Keratinocyte (primary cell): ENCODE data around the gene PDE9A. TPM values are rescaled to one million over a fixed set of nuclear protein-coding genes. Genes with fewer than 3 reads are reported as not detected.

Experiments used
- DNase-seq: peaks from one replicate; pipeline ENCODE4 v3.0.0-alpha.2; 2011; ENCODE audit warnings: low read depth, missing footprints, low spot score
- FAIRE-seq: peaks from 2 replicates; lab custom pipeline; 2011; peaks lifted over from hg19 to GRCh38; lab: Jason Lieb, UNC
- H2AFZ ChIP-seq: 2 replicates; pipeline ENCODE4 v1.6.0; 2012; ENCODE audit warnings: low read length, control low read depth, inconsistent platforms; ENCODE audit not compliant: control insufficient read depth
- H3K27ac ChIP-seq: 2 replicates; pipeline ENCODE4 v1.5.1; 2011; ENCODE audit warnings: low read length; ENCODE audit not compliant: control insufficient read depth, insufficient read depth
- H3K27me3 ChIP-seq: 3 replicates; pipeline ENCODE4 v1.6.0; 2011; ENCODE audit warnings: low read length; ENCODE audit not compliant: control insufficient read depth, insufficient read depth; ENCODE audit errors: extremely low read depth
- H3K36me3 ChIP-seq, 2 experiments: 2 replicates in 1 of 2; 3 replicates in 1 of 2; pipeline ENCODE4 v1.5.1; 2011; ENCODE audit warnings: low read length in 2 of 2, mild to moderate bottlenecking in 1 of 2; ENCODE audit not compliant: control insufficient read depth in 2 of 2, insufficient read depth in 2 of 2; ENCODE audit errors: extremely low read depth in 1 of 2
- H3K4me1 ChIP-seq: 3 replicates; pipeline ENCODE4 v1.5.1; 2011; ENCODE audit warnings: low read length; ENCODE audit not compliant: control insufficient read depth, insufficient read depth; ENCODE audit errors: extremely low read depth
- H3K4me2 ChIP-seq: 3 replicates; pipeline ENCODE4 v1.6.0; 2011; ENCODE audit warnings: low read depth, low read length; ENCODE audit not compliant: control insufficient read depth, insufficient read depth; ENCODE audit errors: extremely low read depth
- H3K4me3 ChIP-seq, 3 experiments: fragments of 200-600 bp in 1 of 3; sonication (generic) in 1 of 3; 2 replicates in 2 of 3; 3 replicates in 1 of 3; pipeline ENCODE4 v1.5.1; 2011 to 2016; ENCODE audit warnings: low read length in 3 of 3, mild to moderate bottlenecking in 3 of 3, control low read depth in 2 of 3, inconsistent platforms in 1 of 3, low read depth in 1 of 3, mixed read lengths in 1 of 3, mixed run types in 1 of 3, moderate library complexity in 1 of 3; ENCODE audit not compliant: control insufficient read depth in 2 of 3, insufficient read depth in 2 of 3; ENCODE audit errors: extremely low read depth in 1 of 3
- H3K79me2 ChIP-seq: 2 replicates; pipeline ENCODE4 v1.6.0; 2012; ENCODE audit warnings: low read length; ENCODE audit not compliant: control insufficient read depth, insufficient read depth
- H3K9ac ChIP-seq: 3 replicates; pipeline ENCODE4 v1.6.0; 2011; ENCODE audit warnings: low read length; ENCODE audit not compliant: control insufficient read depth, insufficient read depth; ENCODE audit errors: extremely low read depth
- H3K9me1 ChIP-seq: 3 replicates; pipeline ENCODE4 v1.6.0; 2011; ENCODE audit warnings: low read length; ENCODE audit not compliant: control insufficient read depth, insufficient read depth; ENCODE audit errors: extremely low read depth
- H3K9me3 ChIP-seq: 2 replicates; pipeline ENCODE4 v1.5.1; 2012; ENCODE audit warnings: low read depth, low read length; ENCODE audit not compliant: control insufficient read depth
- H4K20me1 ChIP-seq: 3 replicates; pipeline ENCODE4 v1.6.0; 2011; ENCODE audit warnings: low read length; ENCODE audit not compliant: control insufficient read depth, insufficient read depth; ENCODE audit errors: extremely low read depth
- EZH2 ChIP-seq: IDR thresholded peaks from one replicate; pipeline ENCODE4 v1.6.1; 2012; ENCODE audit warnings: inconsistent platforms, mild to moderate bottlenecking, low read length, moderate library complexity
- dilution Hi-C: fragments of 300-500 bp; cut with MboI; formaldehyde crosslinking; loops from one replicate; pipeline ENCODE4 v1.7.0; 2020; ENCODE audit warnings: low sequenced_read_pairs; ENCODE audit not compliant: extremely low pct_ligation_motif_present
- polyA plus RNA-seq, 5 experiments: library from polyadenylated mRNA; depleted of rRNA in 3 of 5; stranded (reverse) in 3 of 5; stranded (forward) in 1 of 5; unstranded in 1 of 5; fragments of >200 nt; gene quantifications; 1 replicate in 1 of 5; 2 replicates in 3 of 5; 3 replicates in 1 of 5; pipeline versions ENCODE4 v1.2.1 to v1.2.3, GENCODE V29; 2011 to 2012; ENCODE audit warnings: missing spikeins in 2 of 5, low read depth in 1 of 5, low replicate concordance in 1 of 5
- TF ChIP-seq, protein P1 (sequence below), 3 experiments: IDR thresholded peaks in 1 of 3; conservative IDR thresholded peaks in 1 of 3; optimal IDR thresholded peaks in 1 of 3; 2 replicates in 2 of 3; 3 replicates in 1 of 3; pipeline versions ENCODE3 to v1.5.1; 2011; ENCODE audit warnings: low read length in 3 of 3, mild to moderate bottlenecking in 3 of 3, moderate library complexity in 2 of 3, control low read depth in 1 of 3, inconsistent platforms in 1 of 3; ENCODE audit not compliant: insufficient read depth in 2 of 3; ENCODE audit errors: extremely low read depth in 1 of 3

Gene PDE9A
- polyA plus RNA-seq, 1 donor (not counting 4 experiments of a cell fraction or from before 2014, with no cell fraction given), result 0.13 TPM

DNA sequence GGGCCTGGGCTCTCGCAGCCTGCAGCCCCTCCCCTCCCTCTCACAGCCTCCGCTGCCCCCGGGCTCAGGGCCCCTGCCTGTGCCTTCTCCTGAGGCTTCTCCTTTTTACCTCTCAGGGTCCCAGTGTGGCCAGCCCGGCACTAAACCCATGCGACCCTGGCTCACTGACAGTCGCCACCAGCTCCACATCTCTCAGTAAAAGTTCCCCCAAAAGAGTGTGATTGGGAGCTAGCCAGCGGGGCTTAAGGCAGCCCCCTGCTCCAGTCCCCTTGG is 26.6 kb downstream of the PDE9A start:
- no peaks in the 10 kb centered on the region for H3K4me1 ChIP-seq
- dilution Hi-C loops, result no loop called here
- no peaks in the 10 kb centered on the region for H3K9me3 ChIP-seq
- H3K4me3 ChIP-seq, result no peak overlapping the region
- FAIRE-seq (no peak), DNase-seq (no peak)
- no peaks in the 10 kb centered on the region for H3K9me1 ChIP-seq
- no peak overlapping the region for H3K9ac ChIP-seq
- H3K36me3 ChIP-seq, result no peaks in the 10 kb centered on the region
- H3K27me3 ChIP-seq, result peaks cover 16% of the 10 kb centered on the region
- H2AFZ ChIP-seq, result no peak overlapping the region
- no peaks in the 10 kb centered on the region for H3K79me2 ChIP-seq
- no peaks in the 10 kb centered on the region for H4K20me1 ChIP-seq
- no peak overlapping the region for H3K27ac ChIP-seq
- no peak overlapping the region for H3K4me2 ChIP-seq
- TF ChIP-seq EZH2, result no peak
- TF ChIP-seq, protein P1, sequence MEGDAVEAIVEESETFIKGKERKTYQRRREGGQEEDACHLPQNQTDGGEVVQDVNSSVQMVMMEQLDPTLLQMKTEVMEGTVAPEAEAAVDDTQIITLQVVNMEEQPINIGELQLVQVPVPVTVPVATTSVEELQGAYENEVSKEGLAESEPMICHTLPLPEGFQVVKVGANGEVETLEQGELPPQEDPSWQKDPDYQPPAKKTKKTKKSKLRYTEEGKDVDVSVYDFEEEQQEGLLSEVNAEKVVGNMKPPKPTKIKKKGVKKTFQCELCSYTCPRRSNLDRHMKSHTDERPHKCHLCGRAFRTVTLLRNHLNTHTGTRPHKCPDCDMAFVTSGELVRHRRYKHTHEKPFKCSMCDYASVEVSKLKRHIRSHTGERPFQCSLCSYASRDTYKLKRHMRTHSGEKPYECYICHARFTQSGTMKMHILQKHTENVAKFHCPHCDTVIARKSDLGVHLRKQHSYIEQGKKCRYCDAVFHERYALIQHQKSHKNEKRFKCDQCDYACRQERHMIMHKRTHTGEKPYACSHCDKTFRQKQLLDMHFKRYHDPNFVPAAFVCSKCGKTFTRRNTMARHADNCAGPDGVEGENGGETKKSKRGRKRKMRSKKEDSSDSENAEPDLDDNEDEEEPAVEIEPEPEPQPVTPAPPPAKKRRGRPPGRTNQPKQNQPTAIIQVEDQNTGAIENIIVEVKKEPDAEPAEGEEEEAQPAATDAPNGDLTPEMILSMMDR (optimal IDR thresholded peaks at IDR 0.05 in 1 of 3, IDR thresholded peaks at IDR 0.05 in 1 of 3, conservative IDR thresholded peaks at IDR 0.05 in 1 of 3; ENCODE audit: extremely low read depth in 1 of 3, insufficient read depth in 2 of 3, low read length in 3 of 3), result no peak

DNA sequence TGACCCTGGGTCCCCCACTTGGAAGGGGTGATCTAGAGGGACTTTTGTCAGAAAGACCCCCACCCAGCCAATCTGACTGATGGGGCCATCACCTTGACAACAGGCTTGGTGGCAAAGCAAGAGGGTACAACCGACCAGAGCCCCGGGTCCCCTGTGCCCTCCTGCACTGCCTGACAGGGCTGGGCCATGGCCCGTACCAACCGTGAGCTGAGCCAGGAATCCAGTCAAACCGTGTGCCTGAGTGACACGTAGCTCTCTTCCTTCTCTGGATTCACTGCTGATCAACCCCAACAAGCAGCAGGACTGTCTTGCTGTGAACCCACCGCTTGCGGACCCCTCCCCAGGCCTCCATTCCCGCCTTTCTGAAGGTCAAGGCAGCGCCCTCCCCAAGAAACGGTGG is 27.0 kb downstream of the PDE9A start:
- dilution Hi-C loops, result no loop called here
- TF ChIP-seq EZH2, result no peak
- TF ChIP-seq, protein P1 (optimal IDR thresholded peaks at IDR 0.05 in 1 of 3, IDR thresholded peaks at IDR 0.05 in 1 of 3, conservative IDR thresholded peaks at IDR 0.05 in 1 of 3; ENCODE audit: extremely low read depth in 1 of 3, insufficient read depth in 2 of 3, low read length in 3 of 3), result no peak
- H3K4me1 ChIP-seq, result no peaks in the 10 kb centered on the region
- H3K27ac ChIP-seq, result no peak overlapping the region
- peaks cover 16% of the 10 kb centered on the region for H3K27me3 ChIP-seq
- DNase-seq, result no peak
- H3K9me3 ChIP-seq, result no peaks in the 10 kb centered on the region
- H2AFZ ChIP-seq, result no peak overlapping the region
- no peaks in the 10 kb centered on the region for H3K36me3 ChIP-seq
- no peak overlapping the region for H3K4me2 ChIP-seq
- FAIRE-seq, result no peak
- no peaks in the 10 kb centered on the region for H3K79me2 ChIP-seq
- no peak overlapping the region for H3K9ac ChIP-seq
- H3K4me3 ChIP-seq, result no peak overlapping the region
- H4K20me1 ChIP-seq, result no peaks in the 10 kb centered on the region
- no peaks in the 10 kb centered on the region for H3K9me1 ChIP-seq
